Heart right ventricle (tissue), 16 donors: ENCODE results near the gene ARID5A. TPM values are rescaled to one million over a fixed set of nuclear protein-coding genes. Genes with fewer than 3 reads are reported as not detected.

ENCODE experiments used
- ATAC-seq, 8 donors: fragments of 200-7000 bp; cut with Tn5 transposase; one replicate each; pipeline ENCODE4 v1.9.1; 2020; ENCODE audit warnings: mild to moderate bottlenecking in 8 of 8, moderate library complexity in 8 of 8, moderate number of reproducible peaks in 1 of 8
- DNase-seq, 2 donors: peaks; one replicate each; pipeline ENCODE4 v3.0.0-alpha.2; 2020
- H3K27ac ChIP-seq, 10 donors: fragments of 200-600 bp; sonication (generic) in 2 of 10; one replicate each; pipeline versions ENCODE4 v1.5.0 to v1.8.0; 2020 to 2022; ENCODE audit warnings: mild to moderate bottlenecking in 3 of 10
- H3K27me3 ChIP-seq, 7 donors: fragments of 200-600 bp; one replicate each; pipeline ENCODE4 v1.8.0; 2021 to 2022; ENCODE audit warnings: mild to moderate bottlenecking in 2 of 7
- H3K36me3 ChIP-seq, 9 donors: fragments of 200-600 bp; sonication (generic) in 1 of 9; one replicate each; pipeline versions ENCODE4 v1.5.0 to v1.8.0; 2020 to 2022; ENCODE audit warnings: mild to moderate bottlenecking in 2 of 9
- H3K4me1 ChIP-seq, 9 donors: fragments of 200-600 bp; sonication (generic) in 1 of 9; one replicate each; pipeline versions ENCODE4 v1.5.0 to v1.8.0; 2020 to 2022; ENCODE audit warnings: mild to moderate bottlenecking in 4 of 9
- H3K4me3 ChIP-seq, 10 donors: fragments of 200-600 bp; sonication (generic) in 2 of 10; one replicate each; pipeline versions ENCODE4 v1.5.0 to v1.8.0; 2020 to 2022; ENCODE audit warnings: mild to moderate bottlenecking in 7 of 10, moderate library complexity in 2 of 10
- H3K9me3 ChIP-seq, 11 donors: fragments of 200-600 bp in 10 of 11; sonication (generic) in 2 of 11; one replicate each; pipeline versions ENCODE4 v1.5.0 to v1.8.0; 2013 to 2022; ENCODE audit warnings: mild to moderate bottlenecking in 2 of 11, control low read depth in 1 of 11, moderate library complexity in 1 of 11
- WGBS, 2 donors: extraction: QIAGEN DNeasy Blood & Tissue Kit; methylation state at CpG; one replicate each; pipeline ENCODE4 v1.1.7; 2013; ENCODE audit warnings: inconsistent platforms in 1 of 2; 5-methylcytosine and 5-hydroxymethylcytosine counted together
- intact Hi-C, 10 donors: fragments of 100-400 bp; cut with DNase I; formaldehyde crosslinking; loops; one replicate each; pipeline versions ENCODE4 v1.11.1 to v1.14.2; 2022
- polyA plus RNA-seq, 2 donors: library from polyadenylated mRNA; stranded (reverse); fragments of 200-250 nt; gene quantifications; one replicate each; pipeline ENCODE4 v1.2.3, GENCODE V29; 2013
- total RNA-seq, 10 donors: library from RNA; stranded (reverse); fragmentation: NEBNext Ultra II Directional in 3 of 10; extraction: Animal tissue kit (Norgen Biotek cat#: 25700) in 3 of 10; gene quantifications; one replicate each; pipeline versions ENCODE4 v1.2.1 to v1.2.4, GENCODE V29; 2021 to 2023
- TF ChIP-seq, protein P1 (sequence below), 9 donors: fragments of 200-600 bp; sonication (generic) in 2 of 9; IDR thresholded peaks; one replicate each; pipeline versions ENCODE4 v1.5.0 to v1.8.0; 2021 to 2022; ENCODE audit warnings: antibody characterized with exemption in 9 of 9, mild to moderate bottlenecking in 5 of 9, moderate library complexity in 1 of 9
- donor health status: Arrhythmogenic right ventricular cardiomyopathy.
- donor health status: ischemic (EF 13 %, LVEDD 7.1; RV severe dilation, severe dysfunction).
- donor health status: healthy with polysubstance abuse.
- donor health status: DM: no; HTN: yes; CAD: no.
- donor health status: DM: no; HTN: no; CAD: no.
- donor health status: ischemic (EF 25% LVEDD 6.9; RV normal size, moderate dysfunction).
- donor health status: ischemic (EF 25% LVEDD 5.7; RV mildly dilated, moderate dysfunction).
- donor health status: healthy.
- donor health status: DM: yes; HTN: yes; CAD: no.
- donor health status: Ischemic cardiomyopathy.
- donor health status: ischemic (EF 35%, LVEDD 5.7; RV mildly dilated, moderate dysfunction).
- donor health status: nonischemic (EF 11% LVEDD 7.7; RV severe dilation, severe dysfunction).
- donor health status: DM: yes; HTN: yes; CAD: no.
- donor health status: PGD.
- donor health status: ischemic (EF 29% LVEDD 5.4; RV normal size, mild dysfunction).
- donor health status: nonischemic (EF 23%, LVEDD 6.1; RV moderate dilation, normal function).

Gene ARID5A
- total and polyA plus RNA-seq, 12 donors = 12.0 to 121 (median 41.1) TPM

- ATAC-seq (no peak), DNase-seq (no peak)
- H3K27me3 ChIP-seq = no peaks in the 10 kb centered on the region
- TF ChIP-seq, protein P1, sequence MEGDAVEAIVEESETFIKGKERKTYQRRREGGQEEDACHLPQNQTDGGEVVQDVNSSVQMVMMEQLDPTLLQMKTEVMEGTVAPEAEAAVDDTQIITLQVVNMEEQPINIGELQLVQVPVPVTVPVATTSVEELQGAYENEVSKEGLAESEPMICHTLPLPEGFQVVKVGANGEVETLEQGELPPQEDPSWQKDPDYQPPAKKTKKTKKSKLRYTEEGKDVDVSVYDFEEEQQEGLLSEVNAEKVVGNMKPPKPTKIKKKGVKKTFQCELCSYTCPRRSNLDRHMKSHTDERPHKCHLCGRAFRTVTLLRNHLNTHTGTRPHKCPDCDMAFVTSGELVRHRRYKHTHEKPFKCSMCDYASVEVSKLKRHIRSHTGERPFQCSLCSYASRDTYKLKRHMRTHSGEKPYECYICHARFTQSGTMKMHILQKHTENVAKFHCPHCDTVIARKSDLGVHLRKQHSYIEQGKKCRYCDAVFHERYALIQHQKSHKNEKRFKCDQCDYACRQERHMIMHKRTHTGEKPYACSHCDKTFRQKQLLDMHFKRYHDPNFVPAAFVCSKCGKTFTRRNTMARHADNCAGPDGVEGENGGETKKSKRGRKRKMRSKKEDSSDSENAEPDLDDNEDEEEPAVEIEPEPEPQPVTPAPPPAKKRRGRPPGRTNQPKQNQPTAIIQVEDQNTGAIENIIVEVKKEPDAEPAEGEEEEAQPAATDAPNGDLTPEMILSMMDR (IDR thresholded peaks at IDR 0.05) = no peak
- intact Hi-C loops = loop anchor here in 1 of 10 donors (10.0 kb wide), 1 partner anchor 372 kb away; the partner anchor contains the start of gene DUSP2
- H3K9me3 ChIP-seq = peaks cover 0 to 16% (median 5%) of the 10 kb centered on the region in 11 donors
- no peaks in the 10 kb centered on the region for H3K36me3 ChIP-seq
- no peaks in the 10 kb centered on the region for H3K4me1 ChIP-seq
- H3K4me3 ChIP-seq = no peak overlapping the region
- WGBS, 2 donors = 73 to 90% methylated on average over 1 of the region's 1 CpG
- no peak overlapping the region for H3K27ac ChIP-seq
Observed at GRCh38 chr2:96517079-96517478, 19.5 kb upstream of the ARID5A start.

DNA sequence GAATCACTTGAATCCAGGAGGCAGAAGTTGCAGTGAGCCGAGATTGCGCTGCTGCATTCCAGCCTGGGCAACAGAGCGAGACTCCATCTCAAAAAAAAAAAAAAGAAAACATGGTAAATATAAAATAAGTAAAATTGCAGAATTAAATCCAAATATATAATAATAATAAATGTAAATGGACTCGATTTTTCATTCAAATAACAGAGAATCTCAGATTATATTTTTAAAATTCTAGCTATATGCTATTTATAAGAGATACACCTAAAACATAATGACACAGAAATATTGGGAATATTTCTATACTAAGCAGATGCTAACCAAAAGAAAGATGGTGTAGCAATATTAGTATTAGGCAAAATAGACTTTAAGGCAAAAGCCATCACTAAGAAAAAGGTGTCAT, 16.3 kb upstream of the ARID5A start:
- Histone ChIP-seq H3K36me3 (no peaks in the 10 kb centered on the region), H3K27ac (no peak overlapping the region), H3K4me1 (peaks cover 0 to 14% (median 0%) of the 10 kb centered on the region in 9 donors), H3K4me3 (no peak overlapping the region), H3K27me3 (no peaks in the 10 kb centered on the region), H3K9me3 (peaks cover 0 to 16% (median 5%) of the 10 kb centered on the region in 11 donors)
- no peak for ATAC-seq
- TF ChIP-seq, protein P1 (IDR thresholded peaks at IDR 0.05) = no peak
- intact Hi-C loops = no loop called here
- no peak for DNase-seq
- WGBS, 2 donors = 79 to 86% methylated on average over 4 of the region's 4 CpGs

DNA sequence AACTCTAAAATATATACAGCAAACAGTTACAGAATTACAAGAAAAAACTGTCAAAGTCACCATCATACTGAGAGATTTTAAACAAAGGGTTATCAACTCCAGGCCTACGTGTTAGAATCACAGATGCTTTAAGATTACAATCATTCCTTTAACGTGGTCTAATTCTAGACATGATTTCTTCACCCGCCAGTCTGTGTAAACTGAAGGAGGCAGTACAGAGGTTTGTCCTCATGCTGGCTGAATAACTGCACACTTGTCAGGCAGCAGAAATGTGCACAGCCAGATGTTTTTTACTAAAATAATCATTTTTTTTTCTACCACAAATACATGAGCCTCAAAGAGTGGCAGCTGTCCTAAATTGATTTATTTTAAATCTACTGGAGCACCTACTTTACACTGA, 15.9 kb upstream of the ARID5A start:
- Histone ChIP-seq H3K27ac (no peak overlapping the region), H3K27me3 (no peaks in the 10 kb centered on the region), H3K9me3 (peaks cover 0 to 16% (median 5%) of the 10 kb centered on the region in 11 donors), H3K36me3 (no peaks in the 10 kb centered on the region), H3K4me1 (peaks cover 0 to 14% (median 0%) of the 10 kb centered on the region in 9 donors), H3K4me3 (no peak overlapping the region)
- intact Hi-C loops = no loop called here
- TF ChIP-seq, protein P1 (IDR thresholded peaks at IDR 0.05) = no peak
- 65 to 68% methylated on average over 3 of the region's 3 CpGs for WGBS, 2 donors
- DNase-seq (no peak), ATAC-seq (no peak)

- Histone ChIP-seq H3K36me3 (no peaks in the 10 kb centered on the region), H3K27me3 (no peaks in the 10 kb centered on the region), H3K27ac (no peak overlapping the region), H3K4me3 (no peak overlapping the region), H3K4me1 (peaks cover 0 to 14% (median 0%) of the 10 kb centered on the region in 9 donors), H3K9me3 (peaks cover 0 to 16% (median 5%) of the 10 kb centered on the region in 11 donors)
- TF ChIP-seq, protein P1 (IDR thresholded peaks at IDR 0.05) = no peak
- WGBS, 2 donors = 78 to 83% methylated on average over 2 of the region's 2 CpGs
- intact Hi-C loops = no loop called here
- DNase-seq (no peak), ATAC-seq (no peak)
Observed at GRCh38 chr2:96521219-96521618, 15.3 kb upstream of the ARID5A start.
